ENCODE data around the gene ERAP2.
A peak's percentile ranks its signal among the peaks of the same experiment; 100 is the strongest.

Gene ERAP2

GRCh38 chr5:96876292-96876850 lies at the start of gene ERAP2:
Gene ERAP2 (plus strand): TSS chr5:96876500. CDS start chr5:96879686, 3,186 bp downstream.
- DNase-seq (ENCODE audit: low read depth): no peak
- TF ChIP-seq CTCF (IDR thresholded peaks at IDR 0.05; ENCODE audit: control insufficient read depth, extremely low read depth, insufficient read depth): no peak
- H3K4me3 ChIP-seq (ENCODE audit: low read depth, low read length): peak within 1 kb of the TSS; percentile 65

- TF ChIP-seq CTCF (IDR thresholded peaks at IDR 0.05; ENCODE audit: control insufficient read depth, extremely low read depth, insufficient read depth): no peak
- no peak for DNase-seq (ENCODE audit: low read depth)
Observed at GRCh38 chr5:96829297-96829696, 47.0 kb upstream of the ERAP2 start.

GRCh38 chr5:96834016-96834415 lies 42.3 kb upstream of the ERAP2 start:
- DNase-seq (ENCODE audit: low read depth): no peak
- no peak overlapping the region for H3K4me3 ChIP-seq (ENCODE audit: low read depth, low read length)
- TF ChIP-seq CTCF (IDR thresholded peaks at IDR 0.05; ENCODE audit: control insufficient read depth, extremely low read depth, insufficient read depth): no peak

More at GRCh38 chr5:96829297-96829696, 47.0 kb upstream of the ERAP2 start:
- no peak overlapping the region for H3K4me3 ChIP-seq (ENCODE audit: low read depth, low read length)

DNA sequence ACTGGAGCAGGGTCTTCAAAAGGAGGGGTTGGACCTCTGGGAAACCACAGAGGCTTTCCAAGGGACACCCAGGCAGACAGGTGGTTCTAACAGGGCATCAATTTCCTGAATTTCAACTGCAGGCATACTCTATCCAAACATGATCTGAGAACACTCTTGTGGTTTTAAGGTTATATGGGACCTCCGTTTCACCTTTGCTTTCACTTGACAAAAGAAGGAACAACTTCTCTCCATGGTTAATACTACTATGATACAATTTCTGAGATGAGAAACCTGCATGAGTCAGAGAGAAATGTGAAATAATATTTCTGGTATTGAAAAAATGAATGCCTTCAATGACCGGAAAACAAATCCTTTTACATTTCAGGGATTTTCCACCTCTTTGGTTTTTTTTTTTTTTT lies 40.5 kb upstream of the ERAP2 start:
- no peak for TF ChIP-seq CTCF (IDR thresholded peaks at IDR 0.05; ENCODE audit: control insufficient read depth, extremely low read depth, insufficient read depth)
- H3K4me3 ChIP-seq (ENCODE audit: low read depth, low read length): no peak overlapping the region
- no peak for DNase-seq (ENCODE audit: low read depth)

DNA sequence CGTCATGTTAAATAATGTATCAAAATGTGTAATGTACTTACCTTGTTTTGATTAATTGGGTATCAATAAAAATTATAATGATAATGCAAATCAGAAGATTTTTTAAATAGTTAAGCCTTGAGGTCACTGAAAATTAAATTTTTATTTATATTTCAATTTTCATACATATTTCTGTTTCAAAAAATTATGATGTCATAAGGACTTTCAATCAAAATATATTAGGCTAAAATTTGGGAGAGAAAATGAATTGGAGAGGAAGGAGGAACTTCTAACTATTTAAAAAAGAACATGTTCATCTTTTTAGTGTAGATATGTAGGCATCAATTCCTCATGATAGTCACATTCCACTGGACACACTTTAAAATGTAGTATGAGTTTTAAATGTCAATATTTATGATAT lies 39.5 kb upstream of the ERAP2 start:
- no peak for TF ChIP-seq CTCF (IDR thresholded peaks at IDR 0.05; ENCODE audit: control insufficient read depth, extremely low read depth, insufficient read depth)
- no peak for DNase-seq (ENCODE audit: low read depth)
- no peak overlapping the region for H3K4me3 ChIP-seq (ENCODE audit: low read depth, low read length)

GRCh38 chr5:96837303-96837702 lies 39.0 kb upstream of the ERAP2 start:
- DNase-seq (ENCODE audit: low read depth): no peak
- H3K4me3 ChIP-seq (ENCODE audit: low read depth, low read length): no peak overlapping the region
- TF ChIP-seq CTCF (IDR thresholded peaks at IDR 0.05; ENCODE audit: control insufficient read depth, extremely low read depth, insufficient read depth): no peak

All from LNCaP clone FGC (cell line).